H1 (cell line): ENCODE measurements around the gene NFIA.

Source experiments
- ATF2 ChIP-seq: IDR thresholded peaks from 2 replicates; pipeline ENCODE4 v1.6.1; 2012; ENCODE audit warnings: low read length, inconsistent platforms
- CTCF ChIP-seq, 3 experiments: IDR thresholded peaks; 1 replicate in 2 of 3; 2 replicates in 1 of 3; pipeline versions ENCODE4 v1.5.1 to v1.6.1; 2011; ENCODE audit warnings: low read length in 3 of 3, mild to moderate bottlenecking in 3 of 3, inconsistent platforms in 2 of 3, low read depth in 1 of 3, moderate library complexity in 1 of 3; ENCODE audit not compliant: insufficient read depth in 1 of 3; ENCODE audit errors: control extremely low read depth in 1 of 3
- EGR1 ChIP-seq: IDR thresholded peaks from 2 replicates; pipeline ENCODE4 v1.6.1; 2011; ENCODE audit warnings: low read depth, low read length, borderline replicate concordance
- GTF2F1 ChIP-seq: IDR thresholded peaks from 2 replicates; pipeline ENCODE4 v1.6.1; 2012; ENCODE audit warnings: low read depth, low read length, improper control_type of control experiment, borderline replicate concordance
- HDAC6 ChIP-seq: IDR thresholded peaks from one replicate; pipeline ENCODE4 v1.7.1; 2012; ENCODE audit warnings: low read depth, mild to moderate bottlenecking, inconsistent platforms, low read length, moderate library complexity
- POLR2AphosphoS5 ChIP-seq: IDR thresholded peaks from 2 replicates; pipeline ENCODE4 v1.6.1; 2011; ENCODE audit warnings: low read depth, low read length
- POU5F1 ChIP-seq: IDR thresholded peaks from 2 replicates; pipeline ENCODE4 v1.6.1; 2011; ENCODE audit warnings: low read depth, mild to moderate bottlenecking, low read length, moderate library complexity
- SRF ChIP-seq: IDR thresholded peaks from 2 replicates; pipeline ENCODE4 v1.6.1; 2011; ENCODE audit warnings: mild to moderate bottlenecking, low read depth, low read length, moderate library complexity
- USF2 ChIP-seq: IDR thresholded peaks from 2 replicates; pipeline ENCODE4 v1.6.1; 2011; ENCODE audit warnings: low read length, improper control_type of control experiment

DNA sequence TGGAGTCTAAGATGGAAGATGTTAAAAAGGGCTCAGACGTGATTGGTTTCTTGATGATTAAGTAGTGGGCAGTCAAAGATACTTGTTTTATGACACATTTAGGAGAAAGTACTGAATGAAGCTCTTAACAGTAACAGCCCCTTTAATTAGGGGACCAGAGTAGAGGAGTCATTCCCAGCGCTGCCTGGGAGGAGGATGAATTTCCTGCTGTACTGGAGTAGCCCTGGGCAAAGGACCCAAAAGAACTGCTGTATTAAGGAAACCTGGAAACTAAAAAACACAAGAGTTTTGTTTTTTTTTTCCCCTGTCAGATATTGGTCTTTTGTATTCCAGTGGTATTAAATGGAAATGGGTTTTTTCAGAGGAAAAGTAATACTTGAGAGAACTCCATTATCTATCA is 126.5 kb downstream of the NFIA start:
- TF ChIP-seq POLR2AphosphoS5 (no peak), SRF (no peak), EGR1 (no peak), ATF2 (no peak), CTCF (IDR thresholded peaks at IDR 0.05; ENCODE audit: control extremely low read depth in 1 of 3, insufficient read depth in 1 of 3, low read depth in 1 of 3, low read length in 3 of 3) (no peak), USF2 (no peak), GTF2F1 (no peak), HDAC6 (no peak), POU5F1 (no peak)
